GM18520 (cell line): Measurements from ENCODE around the gene TFIP11.

Experiments
- ATAC-seq: cut with Tn5 transposase; IDR thresholded peaks from one replicate; pipeline ENCODE4 v1.9.1; 2021; ENCODE audit not compliant: unreplicated experiment

TFIP11 gene

DNA sequence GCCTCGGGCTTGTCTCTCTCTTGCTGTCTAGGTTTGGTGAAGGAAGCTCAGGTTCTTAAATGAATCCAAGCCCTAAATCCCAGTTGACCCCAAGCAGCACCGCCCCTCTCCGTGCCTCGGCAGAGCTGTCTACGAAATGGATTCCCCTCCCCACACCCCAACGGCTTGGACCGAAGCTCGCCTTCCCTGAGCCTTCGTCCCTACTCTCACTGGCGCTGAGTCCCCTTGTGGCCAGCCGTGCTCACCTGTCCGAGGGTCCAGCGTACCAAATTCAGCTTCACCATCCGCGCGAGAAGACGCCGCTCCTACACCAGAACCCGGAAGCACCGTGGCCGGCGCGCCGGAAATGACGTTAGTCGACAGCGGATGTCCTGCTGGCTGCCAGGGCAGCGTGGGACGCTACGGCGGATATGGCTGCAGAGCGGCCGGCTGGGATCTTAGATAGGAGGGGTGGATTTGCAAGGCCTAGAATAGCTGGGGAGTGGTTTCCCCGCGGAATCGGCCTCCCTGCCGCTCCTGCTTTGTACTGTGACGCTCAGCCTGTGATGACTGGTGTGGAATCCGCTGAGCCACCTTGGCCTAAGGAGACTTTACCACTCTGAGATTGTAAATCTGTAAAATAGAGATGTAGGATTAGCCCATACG, at the start of gene TFIP11:
Gene TFIP11 (minus strand): TSS at position 325 of the 645 bp plus-strand sequence. CDS start 2,201 bp downstream, outside the sequence.
- ATAC-seq: peak; percentile 93

DNA sequence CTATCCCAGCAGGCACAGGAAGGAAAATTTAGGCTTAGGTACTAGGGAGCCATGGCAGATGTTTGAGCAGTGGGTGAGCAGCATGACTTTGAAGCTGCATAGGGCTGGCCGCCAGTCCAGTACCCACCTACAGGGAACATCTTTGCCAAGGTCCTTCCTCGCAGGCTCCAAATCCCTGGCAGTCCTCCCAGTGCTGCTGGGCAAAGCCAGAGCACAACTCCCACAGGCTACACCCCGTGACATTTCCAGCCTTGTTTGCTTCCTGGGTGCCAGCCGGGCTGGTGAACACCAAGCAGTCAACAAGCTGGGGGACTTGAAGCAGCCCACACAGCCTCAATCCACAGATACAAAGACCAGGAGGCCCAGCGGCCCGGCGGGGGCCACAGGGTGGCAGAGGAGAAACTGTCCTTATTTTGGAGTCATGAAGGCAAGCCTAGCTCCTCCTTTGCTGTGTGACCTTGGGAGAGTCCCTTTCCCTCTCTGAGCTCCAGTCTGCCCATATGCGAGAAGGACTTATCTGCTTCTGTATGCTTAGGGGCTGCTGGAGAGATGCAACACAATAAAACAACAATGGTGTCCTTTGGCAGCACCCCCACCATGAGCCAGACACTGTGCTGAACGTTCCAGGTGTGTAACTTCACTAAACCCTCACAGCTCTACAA, 49.6 kb upstream of the TFIP11 start:
- ATAC-seq: no peak

DNA sequence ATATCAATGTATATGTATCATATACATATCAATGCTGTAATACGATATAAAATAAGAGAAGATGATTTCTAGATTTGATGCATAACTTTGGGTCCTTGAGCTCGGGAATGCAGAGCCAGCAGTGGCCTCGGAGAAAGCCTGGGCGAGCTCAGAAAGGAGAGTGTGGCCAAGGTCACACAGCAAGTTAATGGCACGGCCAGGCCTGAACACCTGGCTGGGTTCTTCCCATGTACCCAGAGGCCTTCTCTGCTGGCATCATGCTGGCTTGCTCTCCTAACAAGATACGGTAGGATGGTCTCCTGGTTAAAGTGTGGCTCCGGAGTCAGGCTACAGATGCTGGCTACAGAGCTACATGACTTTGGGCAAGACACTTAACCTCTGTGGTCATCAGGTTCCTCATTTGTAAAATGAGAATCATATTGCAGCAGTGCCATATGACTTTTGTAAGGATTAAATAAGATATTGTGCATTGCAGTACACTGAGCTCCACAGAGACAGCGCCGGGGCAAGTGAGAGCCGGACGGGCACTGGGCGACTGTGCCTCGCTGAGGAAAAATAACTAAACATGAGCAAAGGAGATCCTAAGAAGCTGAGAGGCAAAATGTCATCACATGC, 47.8 kb upstream of the TFIP11 start:
- no peak for ATAC-seq

DNA sequence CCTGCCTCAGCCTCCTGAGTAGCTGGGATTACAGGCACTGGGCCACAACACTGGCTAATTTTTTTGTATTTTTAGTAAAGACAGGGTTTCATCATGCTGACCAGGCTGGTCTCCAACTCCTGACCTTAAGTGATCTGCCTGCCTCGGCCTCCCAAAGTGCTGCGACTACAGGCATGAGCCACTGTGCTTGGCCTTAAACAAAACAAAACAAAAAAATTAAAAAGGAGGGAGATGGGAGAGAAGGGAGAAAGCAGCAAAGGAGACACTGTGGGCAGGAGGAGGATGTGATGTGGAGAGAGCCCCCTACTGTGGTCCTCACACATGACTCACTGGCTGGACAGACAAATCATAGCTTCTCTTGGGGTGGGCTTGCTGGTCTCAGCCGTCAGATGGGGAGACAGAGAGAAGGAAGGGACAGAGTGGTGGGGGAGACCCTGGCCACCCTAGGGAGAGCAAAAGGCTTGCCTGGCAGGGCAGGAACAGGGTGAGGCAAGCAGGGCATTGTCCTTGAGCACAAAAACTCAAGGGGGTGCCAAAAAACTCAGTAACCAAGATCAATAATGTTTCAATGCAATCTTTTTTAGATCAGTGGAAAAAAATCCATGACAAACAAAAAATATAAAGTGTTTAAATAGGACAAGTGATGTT, 46.1 kb upstream of the TFIP11 start:
- no peak for ATAC-seq

DNA sequence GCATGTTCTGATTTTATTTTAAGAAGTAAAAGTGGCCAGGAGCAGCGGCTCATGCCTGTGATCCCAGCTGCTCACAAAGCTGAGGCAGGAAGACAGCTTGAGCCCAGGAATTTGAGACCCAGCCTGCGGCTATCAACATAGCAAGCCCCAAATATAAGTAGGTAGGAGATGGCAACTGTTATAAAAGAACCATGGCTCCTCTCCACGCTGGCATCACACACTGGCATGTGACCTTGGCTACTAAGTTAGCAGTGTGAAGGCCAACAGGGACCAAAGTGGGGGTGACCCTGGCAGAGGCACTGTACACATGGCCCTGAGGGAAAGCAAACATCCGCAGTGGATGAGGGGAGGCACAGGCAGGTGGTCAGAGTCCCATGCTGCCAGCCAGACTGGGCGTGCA, 44.6 kb upstream of the TFIP11 start:
- ATAC-seq: no peak

DNA sequence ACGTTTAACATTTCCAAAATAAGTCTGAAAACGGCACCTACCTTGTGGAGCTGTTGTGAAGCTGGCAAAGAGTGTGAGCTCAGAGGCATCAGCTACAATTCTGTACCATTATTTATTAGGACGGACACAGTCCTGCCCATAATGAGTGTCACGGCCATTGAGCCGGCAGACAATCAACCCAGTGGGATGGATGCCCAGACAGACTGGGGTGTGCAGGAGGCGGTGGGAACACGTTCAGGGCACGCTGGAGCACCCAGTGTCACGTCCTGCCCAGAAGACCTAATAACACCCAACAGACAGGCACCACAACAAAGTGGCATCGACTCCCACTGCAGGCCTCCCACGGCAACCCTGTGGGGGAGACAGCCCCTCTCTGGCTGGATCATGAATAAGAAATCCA, 43.2 kb upstream of the TFIP11 start:
- no peak for ATAC-seq

DNA sequence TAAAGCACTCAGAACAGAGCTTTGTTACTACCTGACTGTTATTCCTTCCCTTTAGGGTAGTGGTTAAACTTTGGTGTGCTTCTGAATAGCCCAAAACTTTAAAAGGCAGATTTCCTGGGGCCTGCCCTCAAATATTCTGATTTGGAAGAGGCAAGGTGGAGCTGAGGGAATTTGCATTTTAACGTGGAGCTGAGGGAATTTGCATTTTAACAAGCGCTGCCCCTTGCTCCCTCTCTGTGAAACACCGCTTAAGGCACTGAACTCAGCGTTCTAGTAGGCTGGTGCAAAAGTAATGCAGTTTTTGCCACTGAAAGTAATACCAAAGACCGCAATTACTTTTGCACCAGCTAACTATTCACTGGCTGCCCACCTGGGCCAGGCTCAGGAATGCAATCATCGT, 42.7 kb upstream of the TFIP11 start:
- no peak for ATAC-seq

DNA sequence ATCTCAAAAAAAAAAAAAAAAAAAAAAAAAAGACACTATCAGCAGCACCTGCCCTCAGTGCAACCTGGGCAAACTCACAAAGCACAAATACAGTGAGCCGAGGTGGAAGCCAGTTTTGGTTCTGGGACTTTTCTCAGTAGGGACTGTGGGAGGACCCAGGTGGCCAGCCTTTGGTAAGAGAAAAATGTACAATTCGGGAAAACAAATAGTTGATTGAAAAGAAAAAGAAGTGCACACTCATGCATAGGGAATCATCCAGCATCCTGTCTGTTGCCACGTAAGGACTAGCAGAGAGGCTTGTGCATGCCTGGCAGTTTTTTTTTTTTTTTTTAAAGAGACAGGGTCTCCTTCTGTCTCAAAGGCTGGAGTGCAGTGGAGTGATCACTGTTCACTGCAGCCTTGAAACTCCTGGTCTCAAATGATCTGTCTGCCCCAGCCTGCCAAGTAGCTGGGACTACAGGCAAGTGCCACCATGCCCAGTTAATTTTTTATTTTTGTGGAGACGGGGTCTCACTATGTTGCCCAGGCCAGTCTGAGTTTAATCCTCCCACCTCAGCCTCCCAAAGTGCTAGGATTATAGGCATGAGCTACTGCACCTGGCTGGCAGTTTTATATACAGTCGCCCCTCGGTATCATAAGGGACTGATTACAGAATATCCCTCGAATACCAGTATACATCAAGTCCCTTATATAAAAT, 40.9 kb upstream of the TFIP11 start:
- ATAC-seq: no peak

DNA sequence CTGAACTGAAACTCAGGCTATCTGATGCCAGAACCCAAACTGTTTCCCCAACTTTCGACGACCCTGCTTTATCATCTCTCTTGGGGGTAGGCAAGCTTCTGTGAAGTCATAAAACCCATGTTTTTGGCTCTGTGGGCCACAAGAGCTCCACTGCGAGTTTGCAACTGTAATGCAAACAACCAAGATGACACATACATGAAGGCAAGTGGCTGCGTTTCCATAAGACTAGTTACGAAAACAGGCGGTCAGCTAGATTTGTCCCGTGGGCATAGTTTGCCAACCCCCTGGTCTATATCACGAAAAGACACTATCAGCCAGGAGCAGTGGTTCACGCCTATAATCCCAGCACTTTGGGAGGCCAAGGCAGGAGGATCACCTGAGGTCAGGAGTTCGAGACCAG, 40.2 kb upstream of the TFIP11 start:
- ATAC-seq: no peak

DNA sequence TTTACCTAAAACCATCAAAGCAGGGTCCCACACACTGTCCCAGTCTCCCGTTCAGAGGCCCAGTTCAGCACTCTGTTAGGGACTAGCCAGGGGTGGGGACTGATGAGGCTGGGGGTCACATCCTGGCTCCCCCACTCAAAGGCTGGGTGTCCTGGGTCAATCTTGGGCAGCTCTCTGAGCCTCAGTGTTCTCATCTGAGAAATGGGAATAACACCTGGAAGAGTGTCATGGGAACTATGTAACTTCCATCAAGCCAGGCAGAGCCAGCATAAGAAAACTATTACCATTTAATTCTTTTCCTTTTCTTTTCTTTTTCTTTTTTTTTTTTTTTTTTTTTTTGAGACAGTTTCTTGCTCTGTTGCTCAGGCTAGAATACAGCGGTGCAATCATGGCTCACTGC, 39.3 kb upstream of the TFIP11 start:
- ATAC-seq: no peak

DNA sequence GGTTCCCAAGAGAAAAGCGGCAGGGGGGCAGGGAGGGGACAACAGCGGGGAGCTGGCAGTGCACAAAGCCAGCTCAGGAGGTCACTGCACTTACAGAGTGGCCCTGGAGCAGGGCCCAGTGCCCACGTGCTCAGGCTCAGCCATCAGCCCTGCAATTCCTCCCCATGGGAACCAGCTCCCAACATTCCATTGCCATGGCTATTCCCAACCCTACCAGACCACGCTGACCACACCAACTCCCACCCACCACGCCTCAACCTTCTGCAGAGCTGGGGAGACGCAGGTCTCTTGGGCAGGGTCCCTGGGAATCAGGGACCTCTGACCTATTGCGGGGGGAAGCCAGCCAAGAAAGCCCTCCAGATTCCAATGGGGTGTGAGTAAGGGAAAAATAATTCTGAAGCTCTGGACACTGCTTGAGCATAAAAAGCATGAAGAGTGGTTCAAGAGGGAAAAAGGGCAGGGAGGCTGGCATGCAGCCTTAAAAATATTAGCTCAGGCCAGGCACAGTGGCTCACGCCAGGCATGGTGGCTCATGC, 38.3 kb upstream of the TFIP11 start:
- ATAC-seq: no peak

DNA sequence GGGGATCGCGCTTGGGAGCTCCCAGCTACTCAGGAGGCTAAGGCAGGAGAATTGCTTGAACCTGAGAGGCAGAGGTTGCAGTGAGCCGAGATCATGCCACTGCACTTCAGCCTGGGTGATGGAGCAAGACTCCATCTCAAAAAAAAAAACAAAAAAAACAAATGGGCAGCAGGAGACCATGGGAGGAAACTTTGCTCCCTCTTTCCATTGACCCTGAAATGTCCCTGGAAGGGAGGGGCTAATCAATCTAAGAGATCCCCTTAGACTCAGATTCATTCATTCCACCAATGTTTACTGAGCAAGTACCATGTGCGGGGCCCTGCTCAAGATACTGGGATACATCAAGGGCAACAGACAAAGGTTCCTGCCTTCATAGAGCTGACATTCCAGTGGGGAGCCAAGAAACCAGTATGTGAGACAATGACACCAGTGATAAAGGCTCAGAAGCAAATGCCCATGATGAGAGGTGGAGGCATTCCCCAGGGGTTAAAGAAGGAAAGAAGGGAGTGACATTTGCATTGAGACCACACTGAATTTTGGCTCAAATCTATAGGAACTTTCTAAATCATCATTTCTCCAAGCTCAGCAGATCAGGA, 37.7 kb upstream of the TFIP11 start:
- ATAC-seq: no peak

DNA sequence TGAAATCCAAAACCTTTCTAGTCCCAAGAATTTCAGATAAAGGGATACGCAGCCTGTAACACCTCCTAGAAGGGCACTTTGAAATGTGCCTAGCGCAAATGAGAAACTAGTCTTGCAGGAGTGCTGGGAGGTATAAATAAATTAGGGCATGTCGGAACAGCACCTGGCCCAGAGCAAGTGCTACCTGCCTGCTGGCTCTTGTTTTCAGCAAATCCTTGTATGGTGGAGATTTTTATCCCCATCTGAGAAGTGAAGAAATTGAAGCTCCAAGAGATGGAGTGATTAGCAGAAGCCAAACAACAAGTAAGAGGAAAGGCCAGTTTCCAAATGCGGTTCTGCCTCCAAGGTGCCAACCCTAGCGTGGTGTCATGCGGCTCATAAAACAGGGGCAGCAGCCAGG, 36.7 kb upstream of the TFIP11 start:
- no peak for ATAC-seq

DNA sequence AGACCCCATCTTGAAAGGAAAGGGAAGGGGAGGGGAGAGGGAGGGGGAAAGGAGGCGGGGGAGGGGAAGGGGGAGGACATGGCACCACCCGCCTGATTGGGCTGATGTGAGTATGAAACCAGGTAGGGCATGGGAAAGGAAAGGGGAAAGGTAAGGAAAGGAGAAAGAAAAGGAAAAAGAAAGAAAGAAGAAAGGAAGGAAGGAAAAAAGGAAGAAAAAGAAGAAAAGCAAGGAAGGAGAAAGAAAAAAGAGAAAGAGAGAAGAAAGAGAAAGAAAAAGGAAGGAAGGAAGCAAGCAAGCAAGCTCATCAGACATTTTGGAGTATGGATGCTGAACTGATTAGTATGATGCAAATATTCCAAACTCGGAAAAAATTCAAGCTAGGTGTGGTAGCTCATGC, 36.0 kb upstream of the TFIP11 start:
- ATAC-seq: no peak

DNA sequence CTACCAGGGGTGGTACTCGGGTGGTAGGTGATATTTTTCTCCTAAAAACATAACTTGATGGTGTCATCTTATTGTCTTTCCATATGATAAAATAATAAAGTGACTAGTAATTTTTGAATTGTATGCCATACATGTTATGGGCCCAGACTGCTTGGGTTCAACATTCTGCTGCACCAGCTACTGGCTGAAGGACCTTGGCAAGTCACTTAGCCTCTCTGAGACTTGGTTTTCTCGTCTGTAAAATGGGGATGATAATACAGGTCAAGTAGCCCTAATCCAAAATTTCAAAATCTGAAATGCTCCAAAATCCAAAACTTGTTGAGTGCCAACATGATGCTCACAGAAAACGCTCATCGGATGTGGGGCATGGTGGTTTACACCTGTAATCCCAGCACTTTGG, 35.6 kb upstream of the TFIP11 start:
- ATAC-seq: no peak

DNA sequence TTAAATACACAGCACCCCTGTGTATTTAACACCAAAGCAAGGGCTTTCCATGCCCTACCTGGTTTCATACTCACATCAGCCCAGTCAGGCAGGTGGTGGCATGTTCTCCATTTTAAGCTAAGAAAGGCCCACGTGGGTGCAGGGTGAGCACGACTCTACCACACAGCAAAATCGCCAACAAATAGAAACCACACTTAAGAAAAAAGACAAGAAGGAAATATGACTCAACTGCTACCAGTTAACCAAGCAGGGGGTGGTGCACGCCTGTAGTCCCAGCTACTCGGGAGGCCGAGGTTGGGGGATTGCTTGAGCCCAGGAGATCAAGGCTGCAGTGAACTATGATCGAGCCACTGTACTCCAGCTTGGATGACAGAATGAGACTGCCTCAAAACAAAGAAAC, 35.2 kb upstream of the TFIP11 start:
- no peak for ATAC-seq

DNA sequence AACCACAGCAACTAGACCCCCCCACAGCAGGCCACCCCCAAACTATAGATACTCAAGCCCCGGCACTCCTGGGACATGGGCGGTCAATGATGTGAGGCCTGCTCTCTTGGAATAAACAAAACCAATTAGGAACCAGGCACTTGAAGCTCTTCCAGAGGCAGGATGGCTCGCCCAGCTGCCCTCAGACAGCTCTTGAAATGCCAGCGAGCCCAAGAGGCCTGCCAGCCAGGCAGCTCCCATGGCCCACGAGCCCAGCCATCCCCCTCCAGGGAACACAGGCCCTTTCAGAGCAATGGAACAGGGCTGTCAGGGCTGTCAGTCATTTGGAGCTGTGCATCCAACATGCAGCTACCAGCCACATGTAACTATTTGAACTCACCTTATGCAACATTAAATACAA, 34.0 kb upstream of the TFIP11 start:
- ATAC-seq: no peak

DNA sequence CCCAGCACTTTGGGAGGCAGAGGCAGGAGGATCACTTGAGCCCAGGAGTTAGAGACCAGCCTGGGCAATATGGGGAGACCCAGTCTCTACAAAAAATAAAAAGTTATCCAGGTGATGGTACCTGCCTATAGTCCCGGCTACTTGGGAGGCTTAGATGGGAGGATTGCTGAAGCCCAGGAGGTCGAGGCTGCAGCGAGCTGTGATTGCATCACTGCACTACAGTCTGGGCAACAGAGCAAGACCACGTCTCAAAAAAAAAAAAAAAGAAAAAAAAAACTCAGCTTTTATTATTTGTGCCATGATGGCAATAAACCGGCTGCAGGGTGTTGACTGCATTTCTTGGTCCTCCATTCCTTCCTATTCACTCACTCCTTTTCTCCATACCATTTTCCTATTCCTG, 33.6 kb upstream of the TFIP11 start:
- no peak for ATAC-seq

DNA sequence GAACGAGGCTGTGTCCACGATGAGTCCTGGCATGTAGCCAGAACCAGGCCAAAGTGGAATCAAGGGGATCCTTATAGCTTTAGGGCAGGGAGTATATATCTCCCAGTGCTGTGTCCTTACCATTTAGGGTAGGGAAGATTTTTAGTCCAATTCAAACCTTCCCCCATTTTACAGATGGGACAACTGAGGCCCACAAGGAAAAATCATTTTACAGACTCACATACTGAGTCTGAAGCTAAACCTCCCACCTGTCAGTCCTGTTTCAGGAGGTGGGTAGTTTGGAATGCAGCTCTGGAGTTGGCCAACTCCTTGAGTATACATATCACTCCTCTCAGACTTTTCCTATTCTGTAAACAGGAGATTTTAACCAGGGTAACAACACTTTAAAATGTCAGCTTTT, 33.1 kb upstream of the TFIP11 start:
- ATAC-seq: no peak

DNA sequence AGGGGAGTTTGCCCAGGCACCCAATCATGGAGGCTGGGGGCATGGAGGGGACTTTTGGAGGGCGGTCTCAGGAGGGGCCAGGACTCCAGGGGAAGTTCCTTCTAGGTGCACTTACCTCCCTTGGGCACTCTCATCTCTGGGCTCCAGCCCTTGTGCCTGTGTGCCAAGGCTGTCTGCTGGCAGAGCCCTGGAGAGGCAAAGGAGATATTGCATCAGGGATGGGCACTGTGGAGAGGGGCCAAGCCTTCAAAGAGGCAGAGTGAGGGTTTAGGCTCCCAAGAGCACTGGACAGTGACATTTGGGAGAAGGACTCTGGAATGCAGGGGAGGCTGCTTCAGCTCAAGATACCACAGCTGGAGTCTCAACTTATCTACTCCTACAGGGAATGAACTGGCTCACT, 32.2 kb upstream of the TFIP11 start:
- no peak for ATAC-seq

DNA sequence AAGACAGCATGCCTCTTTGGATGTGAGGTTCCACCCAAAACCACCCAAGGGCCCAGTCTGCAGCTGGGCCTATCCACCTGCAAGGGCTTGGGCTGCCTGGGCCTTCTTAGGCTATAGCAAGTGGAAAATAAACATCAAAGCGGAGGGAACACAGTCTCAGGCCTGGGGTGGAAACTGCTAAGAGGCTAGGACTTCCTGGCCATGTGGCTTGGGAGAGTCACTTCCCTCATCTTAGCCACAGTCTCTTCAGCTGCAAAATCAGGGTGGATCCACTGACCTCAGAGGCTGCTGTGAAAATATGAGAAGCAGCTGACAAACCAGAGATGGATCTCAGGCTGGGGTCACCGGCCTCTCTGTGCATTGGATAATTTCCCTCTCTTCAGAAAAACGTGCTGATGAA, 30.6 kb upstream of the TFIP11 start:
- no peak for ATAC-seq
